GM18907 (cell line): ENCODE results near the gene TRAF3.

Source experiments
- ATAC-seq: cut with Tn5 transposase; IDR thresholded peaks from one replicate; pipeline ENCODE4 v1.9.1; 2021; ENCODE audit warnings: mild to moderate bottlenecking, moderate library complexity; ENCODE audit not compliant: unreplicated experiment

Gene TRAF3

GRCh38 chr14:102905116-102906108 lies 128.2 kb downstream of the TRAF3 start:
- ATAC-seq, result no peak

- ATAC-seq, result no peak
Observed at GRCh38 chr14:102906616-102907302, 129.5 kb downstream of the TRAF3 start.

- ATAC-seq, result no peak
Observed at GRCh38 chr14:102907303-102907844, 130.1 kb downstream of the TRAF3 start.

- ATAC-seq, result no peak
Observed at GRCh38 chr14:102907980-102908730, 130.9 kb downstream of the TRAF3 start.

GRCh38 chr14:102908766-102909455 lies 131.7 kb downstream of the TRAF3 start:
- ATAC-seq, result no peak

GRCh38 chr14:102909462-102909861 lies 132.2 kb downstream of the TRAF3 start:
- no peak for ATAC-seq

GRCh38 chr14:102909911-102910310 lies 132.7 kb downstream of the TRAF3 start:
- ATAC-seq, result no peak

GRCh38 chr14:102910442-102910841 lies 133.2 kb downstream of the TRAF3 start:
- ATAC-seq, result no peak

GRCh38 chr14:102911541-102911951 lies 134.3 kb downstream of the TRAF3 start:
- ATAC-seq, result no peak

- ATAC-seq, result no peak
Observed at GRCh38 chr14:102911991-102912761, 134.9 kb downstream of the TRAF3 start.

GRCh38 chr14:102913341-102914211 lies 136.3 kb downstream of the TRAF3 start:
- no peak for ATAC-seq

- no peak for ATAC-seq
Observed at GRCh38 chr14:102914474-102915291, 137.4 kb downstream of the TRAF3 start.

GRCh38 chr14:102915292-102916110 lies 138.3 kb downstream of the TRAF3 start:
- no peak for ATAC-seq

- no peak for ATAC-seq
Observed at GRCh38 chr14:102916347-102917055, 139.3 kb downstream of the TRAF3 start.

- ATAC-seq, result no peak
Observed at GRCh38 chr14:102917056-102917385, 139.8 kb downstream of the TRAF3 start.

- ATAC-seq, result no peak
Observed at GRCh38 chr14:102917469-102918211, 140.4 kb downstream of the TRAF3 start.
